GM12878 (cell line): ENCODE data around the gene SPATA20. TPM values are rescaled to one million over a fixed set of nuclear protein-coding genes. Genes with fewer than 3 reads are reported as not detected.

Experiments used
- ATAC-seq: fragments of 200-7000 bp; cut with Tn5 transposase; 3 replicates; pipeline ENCODE4 v1.9.1; 2020; ENCODE audit warnings: mild to moderate bottlenecking, moderate library complexity
- BruUV-seq: library from RNA; stranded (reverse); fragments of 400-500 nt; replicated peaks from 2 replicates; lab custom pipeline; 2021; lab: Mats Ljungman, UMichigan
- CTCF ChIA-PET: fragments of 300-600 bp; sonication (Branson Sonifier 250); formaldehyde crosslinking; extraction: SDS; loops from one replicate; lab custom pipeline; 2021; ENCODE audit warnings: inconsistent platforms; lab: Yijun Ruan, JAX
- POLR2A ChIA-PET: fragments of 350-600 bp; formaldehyde crosslinking; extraction: SDS; loops from one replicate; lab custom pipeline; 2021; ENCODE audit warnings: inconsistent platforms; lab: Charles Lee
- RAD21 ChIA-PET: fragments of 300-600 bp; sonication (Branson Sonifier 250); formaldehyde crosslinking; loops from one replicate; lab custom pipeline; 2023; ENCODE audit warnings: antibody characterized with exemption; ENCODE audit not compliant: unreplicated experiment; lab: Charles Lee
- SMC1A ChIA-PET: fragments of 300-600 bp; sonication (Branson Sonifier 250); formaldehyde crosslinking; loops from one replicate; lab custom pipeline; 2023; ENCODE audit not compliant: unreplicated experiment, uncharacterized antibody; lab: Charles Lee
- DNase-seq: peaks from one replicate; pipeline ENCODE4 v3.0.0-alpha.2; 2011; ENCODE audit warnings: low read depth, low spot score
- FAIRE-seq: peaks from 3 replicates; lab custom pipeline; 2011; peaks lifted over from hg19 to GRCh38; lab: Jason Lieb, UNC
- H2AFZ ChIP-seq: 2 replicates; pipeline ENCODE4 v1.6.0; 2011; ENCODE audit warnings: low read depth, low read length, control low read depth; ENCODE audit not compliant: control insufficient read depth
- H3K27ac ChIP-seq: 2 replicates; pipeline ENCODE4 v1.5.1; 2011; ENCODE audit warnings: control low read depth; ENCODE audit not compliant: control insufficient read depth, insufficient read depth
- H3K27me3 ChIP-seq, 2 experiments: replicated peaks in 1 of 2; 2 replicates each; pipeline versions ENCODE4 v1.6.0 to v1.6.1; 2011; ENCODE audit warnings: low read length in 1 of 2; ENCODE audit not compliant: control insufficient read depth in 2 of 2, insufficient read depth in 2 of 2
- H3K36me3 ChIP-seq, 2 experiments: 2 replicates each; pipeline ENCODE4 v1.5.1; 2011; ENCODE audit warnings: low read length in 1 of 2; ENCODE audit not compliant: control insufficient read depth in 2 of 2, insufficient read depth in 2 of 2
- H3K4me1 ChIP-seq: 2 replicates; pipeline ENCODE4 v1.6.1; 2011; ENCODE audit warnings: mild to moderate bottlenecking, low read length, moderate library complexity, mixed read lengths; ENCODE audit not compliant: control insufficient read depth, insufficient read depth
- H3K4me2 ChIP-seq: 2 replicates; pipeline ENCODE4 v1.6.0; 2011; ENCODE audit warnings: control low read depth; ENCODE audit not compliant: control insufficient read depth, insufficient read depth
- H3K4me3 ChIP-seq: fragments of 200-600 bp; sonication (generic); 2 replicates; pipeline ENCODE4 v1.5.1; 2016
- H3K79me2 ChIP-seq: 2 replicates; pipeline ENCODE4 v1.6.0; 2011; ENCODE audit warnings: low read length; ENCODE audit not compliant: control insufficient read depth, insufficient read depth
- H3K9ac ChIP-seq: 2 replicates; pipeline ENCODE4 v1.8.0; 2011; ENCODE audit warnings: low read length, control low read depth, mixed read lengths; ENCODE audit not compliant: control insufficient read depth, insufficient read depth
- H3K9me3 ChIP-seq: replicated peaks from 3 replicates; pipeline ENCODE4 v1.5.1; 2011; ENCODE audit warnings: mild to moderate bottlenecking, low read length; ENCODE audit not compliant: control insufficient read depth, insufficient read depth
- H4K20me1 ChIP-seq: 2 replicates; pipeline ENCODE4 v1.6.0; 2011; ENCODE audit not compliant: control insufficient read depth, insufficient read depth
- CBX5 ChIP-seq: sonication (generic); IDR thresholded peaks from 2 replicates; pipeline ENCODE4 v1.6.1; 2016; ENCODE audit warnings: low read depth, moderate library complexity, mild to moderate bottlenecking, inconsistent platforms
- CHD1 ChIP-seq: IDR thresholded peaks from 2 replicates; pipeline ENCODE4 v1.6.1; 2012; ENCODE audit warnings: low read depth, low read length, improper control_type of control experiment
- DPF2 ChIP-seq: fragments of 450-650 bp; IDR thresholded peaks from 2 replicates; pipeline ENCODE4 v1.6.1; 2017; ENCODE audit warnings: mild to moderate bottlenecking
- JUNB ChIP-seq: IDR thresholded peaks from 2 replicates; pipeline ENCODE4 v1.6.1; 2016; ENCODE audit warnings: antibody characterized with exemption, mild to moderate bottlenecking
- LARP7 ChIP-seq: fragments of 450-650 bp; IDR thresholded peaks from 2 replicates; pipeline ENCODE4 v1.6.1; 2017; ENCODE audit warnings: mild to moderate bottlenecking
- TCF12 ChIP-seq: IDR thresholded peaks from 2 replicates; pipeline ENCODE4 v1.6.1; 2011; ENCODE audit warnings: low read depth, mild to moderate bottlenecking, low read length
- TCF3 ChIP-seq: IDR thresholded peaks from 2 replicates; pipeline ENCODE4 v1.6.1; 2012; ENCODE audit warnings: low read depth, mild to moderate bottlenecking, low read length, borderline replicate concordance; ENCODE audit not compliant: insufficient read depth
- ZNF207 ChIP-seq: fragments of 450-650 bp; IDR thresholded peaks from 2 replicates; pipeline ENCODE4 v1.6.1; 2014; ENCODE audit warnings: antibody characterized with exemption, mild to moderate bottlenecking, borderline replicate concordance
- ZNF24 ChIP-seq: fragments of 450-650 bp; IDR thresholded peaks from 2 replicates; pipeline ENCODE4 v1.6.1; 2017; ENCODE audit warnings: antibody characterized with exemption, mild to moderate bottlenecking
- WGBS: methylation state at CpG from one replicate; pipeline ENCODE4 v1.1.6; 2016; ENCODE audit warnings: low lambda C conversion rate; ENCODE audit not compliant: insufficient replicate concordance, insufficient coverage; ENCODE audit errors: missing lambda C conversion rate; 5-methylcytosine and 5-hydroxymethylcytosine counted together
- in situ Hi-C: fragments of 300-500 bp; cut with MboI; formaldehyde crosslinking; loops from 9 replicates; pipeline ENCODE4 v1.14.3; 2018; ENCODE audit warnings: mixed read lengths
- intact Hi-C: fragments of 100-400 bp; cut with micrococcal nuclease; formaldehyde crosslinking; loops from one replicate; pipeline ENCODE4 v1.14.2; 2022; ENCODE audit not compliant: unreplicated experiment
- polyA plus RNA-seq, 11 experiments: library from polyadenylated mRNA; depleted of rRNA in 4 of 11; unstranded in 6 of 11; stranded (reverse) in 5 of 11; fragments of >200 nt; fragmentation: Nextera tagmentation in 4 of 11; fragmentation: Illumina TruSeq in 1 of 11; extraction: Ambion mirVana in 4 of 11; extraction: Trizol in 1 of 11; gene quantifications; 1 replicate in 1 of 11; 2 replicates in 10 of 11; pipeline versions ENCODE4 v1.2.1 to v1.2.3, GENCODE V29; 2011 to 2016; ENCODE audit warnings: inconsistent platforms in 2 of 11, missing spikeins in 2 of 11, low read depth in 1 of 11
- total RNA-seq, 4 experiments: library from RNA; depleted of rRNA in 3 of 4; stranded (reverse); fragments of >200 nt in 3 of 4; fragmentation: Illumina TruSeq in 1 of 4; extraction: Trizol in 1 of 4; gene quantifications; 2 replicates each; pipeline versions ENCODE4 v1.2.1 to v1.2.3, GENCODE V29; 2013 to 2021
- TF ChIP-seq, protein P1 (sequence below): fragments of 150-350 bp; IDR thresholded peaks from 2 replicates; pipeline ENCODE4 v1.6.1; 2014; ENCODE audit warnings: mild to moderate bottlenecking, low read depth, low read length
- TF ChIP-seq, protein P2 (sequence below): fragments of 450-650 bp; IDR thresholded peaks from 2 replicates; pipeline ENCODE4 v1.6.1; 2017; ENCODE audit warnings: mild to moderate bottlenecking
- TF ChIP-seq, protein P3 (sequence below): IDR thresholded peaks from 2 replicates; pipeline ENCODE4 v1.6.1; 2012; ENCODE audit warnings: low read depth, low read length, improper control_type of control experiment
- TF ChIP-seq, protein P4 (sequence below): fragments of 450-650 bp; IDR thresholded peaks from 2 replicates; pipeline ENCODE4 v1.6.1; 2018; ENCODE audit warnings: borderline replicate concordance, mild to moderate bottlenecking; ENCODE audit not compliant: partially characterized antibody

SPATA20 gene
- total and polyA plus RNA-seq, 10 of the 15 experiments (the other 5 are each of a cell fraction or from before 2014, with no cell fraction given): 2.1 to 69.8 (median 26.6) TPM

DNA sequence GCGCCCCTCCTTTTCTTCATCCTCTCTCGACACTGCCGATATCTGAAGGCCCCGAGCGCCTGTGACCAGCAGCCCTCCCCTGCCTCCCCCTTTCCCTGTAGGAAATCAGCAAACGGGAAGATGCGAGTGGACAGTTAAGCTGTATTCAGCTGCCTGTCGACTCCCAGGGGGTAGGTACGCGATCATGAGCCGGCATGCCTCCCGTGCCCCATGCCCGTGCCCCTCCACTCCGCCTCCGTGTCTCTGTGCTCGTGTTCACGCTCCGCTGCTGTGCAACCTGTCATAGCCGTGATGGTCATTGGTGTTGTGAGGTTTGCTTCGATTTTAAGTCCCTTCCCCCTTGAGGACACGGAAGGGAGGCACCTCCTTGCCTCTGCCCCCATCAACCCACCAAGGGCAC, 47.9 kb downstream of the SPATA20 start:
- H3K27me3 ChIP-seq: no peaks in the 10 kb centered on the region
- no peak overlapping the region for H2AFZ ChIP-seq
- no peaks in the 10 kb centered on the region for H3K9me3 ChIP-seq
- RAD21 ChIA-PET: no interaction called here
- no peak for TF ChIP-seq JUNB
- TF ChIP-seq ZNF207: no peak
- TF ChIP-seq TCF12: no peak
- TF ChIP-seq, protein P1, sequence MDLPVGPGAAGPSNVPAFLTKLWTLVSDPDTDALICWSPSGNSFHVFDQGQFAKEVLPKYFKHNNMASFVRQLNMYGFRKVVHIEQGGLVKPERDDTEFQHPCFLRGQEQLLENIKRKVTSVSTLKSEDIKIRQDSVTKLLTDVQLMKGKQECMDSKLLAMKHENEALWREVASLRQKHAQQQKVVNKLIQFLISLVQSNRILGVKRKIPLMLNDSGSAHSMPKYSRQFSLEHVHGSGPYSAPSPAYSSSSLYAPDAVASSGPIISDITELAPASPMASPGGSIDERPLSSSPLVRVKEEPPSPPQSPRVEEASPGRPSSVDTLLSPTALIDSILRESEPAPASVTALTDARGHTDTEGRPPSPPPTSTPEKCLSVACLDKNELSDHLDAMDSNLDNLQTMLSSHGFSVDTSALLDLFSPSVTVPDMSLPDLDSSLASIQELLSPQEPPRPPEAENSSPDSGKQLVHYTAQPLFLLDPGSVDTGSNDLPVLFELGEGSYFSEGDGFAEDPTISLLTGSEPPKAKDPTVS: no peak
- no peak for TF ChIP-seq TCF3
- TF ChIP-seq ZNF24: no peak
- no peak for TF ChIP-seq CBX5
- TF ChIP-seq, protein P2, sequence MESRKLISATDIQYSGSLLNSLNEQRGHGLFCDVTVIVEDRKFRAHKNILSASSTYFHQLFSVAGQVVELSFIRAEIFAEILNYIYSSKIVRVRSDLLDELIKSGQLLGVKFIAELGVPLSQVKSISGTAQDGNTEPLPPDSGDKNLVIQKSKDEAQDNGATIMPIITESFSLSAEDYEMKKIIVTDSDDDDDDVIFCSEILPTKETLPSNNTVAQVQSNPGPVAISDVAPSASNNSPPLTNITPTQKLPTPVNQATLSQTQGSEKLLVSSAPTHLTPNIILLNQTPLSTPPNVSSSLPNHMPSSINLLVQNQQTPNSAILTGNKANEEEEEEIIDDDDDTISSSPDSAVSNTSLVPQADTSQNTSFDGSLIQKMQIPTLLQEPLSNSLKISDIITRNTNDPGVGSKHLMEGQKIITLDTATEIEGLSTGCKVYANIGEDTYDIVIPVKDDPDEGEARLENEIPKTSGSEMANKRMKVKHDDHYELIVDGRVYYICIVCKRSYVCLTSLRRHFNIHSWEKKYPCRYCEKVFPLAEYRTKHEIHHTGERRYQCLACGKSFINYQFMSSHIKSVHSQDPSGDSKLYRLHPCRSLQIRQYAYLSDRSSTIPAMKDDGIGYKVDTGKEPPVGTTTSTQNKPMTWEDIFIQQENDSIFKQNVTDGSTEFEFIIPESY: no peak
- TF ChIP-seq, protein P3, sequence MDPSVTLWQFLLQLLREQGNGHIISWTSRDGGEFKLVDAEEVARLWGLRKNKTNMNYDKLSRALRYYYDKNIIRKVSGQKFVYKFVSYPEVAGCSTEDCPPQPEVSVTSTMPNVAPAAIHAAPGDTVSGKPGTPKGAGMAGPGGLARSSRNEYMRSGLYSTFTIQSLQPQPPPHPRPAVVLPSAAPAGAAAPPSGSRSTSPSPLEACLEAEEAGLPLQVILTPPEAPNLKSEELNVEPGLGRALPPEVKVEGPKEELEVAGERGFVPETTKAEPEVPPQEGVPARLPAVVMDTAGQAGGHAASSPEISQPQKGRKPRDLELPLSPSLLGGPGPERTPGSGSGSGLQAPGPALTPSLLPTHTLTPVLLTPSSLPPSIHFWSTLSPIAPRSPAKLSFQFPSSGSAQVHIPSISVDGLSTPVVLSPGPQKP: no peak
- no peak for TF ChIP-seq CHD1
- TF ChIP-seq LARP7: no peak
- TF ChIP-seq, protein P4, sequence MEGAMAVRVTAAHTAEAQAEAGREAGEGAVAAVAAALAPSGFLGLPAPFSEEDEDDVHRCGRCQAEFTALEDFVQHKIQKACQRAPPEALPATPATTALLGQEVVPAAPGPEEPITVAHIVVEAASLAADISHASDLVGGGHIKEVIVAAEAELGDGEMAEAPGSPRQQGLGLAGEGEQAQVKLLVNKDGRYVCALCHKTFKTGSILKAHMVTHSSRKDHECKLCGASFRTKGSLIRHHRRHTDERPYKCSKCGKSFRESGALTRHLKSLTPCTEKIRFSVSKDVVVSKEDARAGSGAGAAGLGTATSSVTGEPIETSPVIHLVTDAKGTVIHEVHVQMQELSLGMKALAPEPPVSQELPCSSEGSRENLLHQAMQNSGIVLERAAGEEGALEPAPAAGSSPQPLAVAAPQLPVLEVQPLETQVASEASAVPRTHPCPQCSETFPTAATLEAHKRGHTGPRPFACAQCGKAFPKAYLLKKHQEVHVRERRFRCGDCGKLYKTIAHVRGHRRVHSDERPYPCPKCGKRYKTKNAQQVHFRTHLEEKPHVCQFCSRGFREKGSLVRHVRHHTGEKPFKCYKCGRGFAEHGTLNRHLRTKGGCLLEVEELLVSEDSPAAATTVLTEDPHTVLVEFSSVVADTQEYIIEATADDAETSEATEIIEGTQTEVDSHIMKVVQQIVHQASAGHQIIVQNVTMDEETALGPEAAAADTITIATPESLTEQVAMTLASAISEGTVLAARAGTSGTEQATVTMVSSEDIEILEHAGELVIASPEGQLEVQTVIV: no peak
- no peak for TF ChIP-seq DPF2
- SMC1A ChIA-PET: no interaction called here
- POLR2A ChIA-PET: no interaction called here
- ATAC-seq: no peak
- no peak for FAIRE-seq
- no peaks in the 10 kb centered on the region for H3K36me3 ChIP-seq
- no peak overlapping the region for H3K4me2 ChIP-seq
- H3K4me3 ChIP-seq: no peak overlapping the region
- H3K79me2 ChIP-seq: no peaks in the 10 kb centered on the region
- BruUV-seq: no TSS peak
- no peak overlapping the region for H3K9ac ChIP-seq
- no peaks in the 10 kb centered on the region for H3K4me1 ChIP-seq
- 53% methylated on average over 21 of the region's 21 CpGs for WGBS
- no peak overlapping the region for H3K27ac ChIP-seq
- CTCF ChIA-PET: interaction anchor here (0.6 kb wide), 1 partner anchor 108 kb away, joined by 5 read pairs; no protein-coding TSS in a partner anchor
- intact Hi-C loops (no loop called here), in situ Hi-C loops (loop anchor here (5.0 kb wide), 1 partner anchor 53 kb away; no protein-coding TSS in a partner anchor)
- H4K20me1 ChIP-seq: no peaks in the 10 kb centered on the region
- DNase-seq: no peak
